ENCODE results near the gene KRT79.

GRCh38 chr12:52851787-52852186, 17.7 kb upstream of the KRT79 start:
- TF ChIP-seq CREB5 (CRISPR knock-in tag; IDR thresholded peaks at IDR 0.05; ENCODE audit: low read depth) (no peak), ZC3H10 (CRISPR knock-in tag; IDR thresholded peaks at IDR 0.05) (no peak), ZNF70 (CRISPR knock-in tag; IDR thresholded peaks at IDR 0.05) (no peak), ZFP30 (CRISPR knock-in tag; IDR thresholded peaks at IDR 0.05) (no peak), ZNF8 (CRISPR knock-in tag; IDR thresholded peaks at IDR 0.05) (no peak), ESRRG (CRISPR knock-in tag; IDR thresholded peaks at IDR 0.05) (no peak), RARB (CRISPR knock-in tag; IDR thresholded peaks at IDR 0.05) (no peak), ZNF565 (CRISPR knock-in tag; conservative IDR thresholded peaks at IDR 0.05; ENCODE audit: low read depth) (no peak)

Data from SK-N-SH treated with all-trans-retinoic acid at 6 μM for 48 hours (cell line).